Mesendoderm (in vitro differentiated cells): Measurements from ENCODE around the gene TPBGL.
A peak's percentile ranks its signal among the peaks of the same experiment; 100 is the strongest.

Source experiments
- DNase-seq: peaks from one replicate; pipeline ENCODE4 v3.0.0; 2013
- H2AK5ac ChIP-seq: 2 replicates; pipeline ENCODE4 v1.6.1; 2013; ENCODE audit warnings: low read length, inconsistent platforms
- H2BK120ac ChIP-seq: 2 replicates; pipeline ENCODE4 v1.6.1; 2013; ENCODE audit warnings: low read depth, mild to moderate bottlenecking, low read length, moderate library complexity, mixed read lengths
- H2BK15ac ChIP-seq: replicated peaks from 2 replicates; pipeline ENCODE4 v1.6.1; 2013; ENCODE audit warnings: low read depth, mild to moderate bottlenecking, moderate library complexity
- H2BK5ac ChIP-seq: 2 replicates; pipeline ENCODE4 v1.6.1; 2013; ENCODE audit warnings: low read length, inconsistent platforms
- H3K18ac ChIP-seq: 2 replicates; pipeline ENCODE4 v1.6.1; 2013; ENCODE audit warnings: mild to moderate bottlenecking, low read length, mixed read lengths
- H3K23ac ChIP-seq: one replicate; pipeline ENCODE4 v1.6.1; 2013; ENCODE audit warnings: low read length
- H3K27ac ChIP-seq: 2 replicates; pipeline ENCODE4 v1.5.1; 2013; ENCODE audit warnings: low read depth, mild to moderate bottlenecking, inconsistent platforms, low read length, moderate library complexity
- H3K27me3 ChIP-seq: 2 replicates; pipeline ENCODE4 v1.6.1; 2013; ENCODE audit warnings: low read length, control low read depth, mild to moderate bottlenecking, inconsistent platforms; ENCODE audit not compliant: insufficient read depth, poor library complexity
- H3K36me3 ChIP-seq: 2 replicates; pipeline ENCODE4 v1.6.1; 2013; ENCODE audit warnings: low read length, inconsistent platforms; ENCODE audit not compliant: control insufficient read depth, insufficient read depth
- H3K4ac ChIP-seq: one replicate; pipeline ENCODE4 v1.6.1; 2013; ENCODE audit warnings: low read depth, mild to moderate bottlenecking, low read length, moderate library complexity
- H3K4me1 ChIP-seq: 2 replicates; pipeline ENCODE4 v1.6.1; 2013; ENCODE audit warnings: low read depth, low read length, inconsistent platforms; ENCODE audit not compliant: control insufficient read depth
- H3K4me2 ChIP-seq: 2 replicates; pipeline ENCODE4 v1.6.1; 2013; ENCODE audit warnings: low read length
- H3K4me3 ChIP-seq: 2 replicates; pipeline ENCODE4 v1.5.1; 2013; ENCODE audit warnings: mild to moderate bottlenecking, low read length
- H3K56ac ChIP-seq: one replicate; pipeline ENCODE4 v1.6.1; 2013; ENCODE audit warnings: low read length
- H3K79me1 ChIP-seq: 2 replicates; pipeline ENCODE4 v1.6.1; 2013; ENCODE audit warnings: low read length, inconsistent platforms
- H3K79me2 ChIP-seq: 2 replicates; pipeline ENCODE4 v1.6.1; 2013; ENCODE audit warnings: mild to moderate bottlenecking, low read length; ENCODE audit not compliant: control insufficient read depth, insufficient read depth
- H3K9ac ChIP-seq: 2 replicates; pipeline ENCODE4 v1.6.1; 2013; ENCODE audit warnings: low read length, inconsistent platforms
- H4K5ac ChIP-seq: one replicate; pipeline ENCODE4 v1.6.1; 2013; ENCODE audit warnings: low read length
- H4K8ac ChIP-seq: one replicate; pipeline ENCODE4 v1.6.1; 2013; ENCODE audit warnings: low read depth, mild to moderate bottlenecking, control low read depth, low read length, moderate library complexity
- whole genome bisulfite sequencing: extraction: QIAGEN DNeasy Blood & Tissue Kit; methylation state at CpG from one replicate; pipeline ENCODE4 v1.1.7; 2013; ENCODE audit warnings: low lambda C conversion rate, missing lambda C conversion rate; ENCODE audit not compliant: insufficient coverage; ENCODE audit errors: extremely low coverage; 5-methylcytosine and 5-hydroxymethylcytosine counted together

The TPBGL gene

GRCh38 chr11:75239531-75240290, 863 bp upstream of the TPBGL start:
- Histone ChIP-seq H3K56ac (no peak overlapping the region), H2BK15ac (no peak overlapping the region), H3K4me3 (no peak overlapping the region), H4K5ac (no peak overlapping the region), H3K4me1 (no peaks in the 10 kb centered on the region), H2BK5ac (no peak overlapping the region), H3K27me3 (peaks cover 25% of the 10 kb centered on the region), H3K9ac (no peak overlapping the region), H3K18ac (no peak overlapping the region), H3K4me2 (no peak overlapping the region), H2BK120ac (no peak overlapping the region), H3K36me3 (no peaks in the 10 kb centered on the region), H3K23ac (no peak overlapping the region), H3K27ac (no peak overlapping the region), H3K79me2 (no peaks in the 10 kb centered on the region), H2AK5ac (no peak overlapping the region), H3K4ac (no peak overlapping the region), H3K79me1 (no peaks in the 10 kb centered on the region), H4K8ac (no peak overlapping the region)
- no CpG with 5 or more reads among the region's 10 CpGs for WGBS
- no peak for DNase-seq

- no peak overlapping the region for H2AK5ac ChIP-seq
- no peak overlapping the region for H4K5ac ChIP-seq
- H3K79me1 ChIP-seq: no peaks in the 10 kb centered on the region
- no peak overlapping the region for H3K27ac ChIP-seq
- no peak overlapping the region for H3K4ac ChIP-seq
- no peak overlapping the region for H4K8ac ChIP-seq
- peak overlapping the region; percentile 93 for H3K4me2 ChIP-seq
- H3K9ac ChIP-seq: peak overlapping the region; percentile 74
- H2BK15ac ChIP-seq: no peak overlapping the region
- H3K18ac ChIP-seq: no peak overlapping the region
- no CpG with 5 or more reads among the region's 140 CpGs for WGBS
- H3K79me2 ChIP-seq: no peaks in the 10 kb centered on the region
- peak; percentile 90 for DNase-seq
- no peak overlapping the region for H2BK5ac ChIP-seq
- H3K36me3 ChIP-seq: no peaks in the 10 kb centered on the region
- no peak overlapping the region for H2BK120ac ChIP-seq
- H3K56ac ChIP-seq: peak overlapping the region; percentile 91
- H3K23ac ChIP-seq: no peak overlapping the region
- H3K27me3 ChIP-seq: peaks cover 25% of the 10 kb centered on the region
- H3K4me1 ChIP-seq: no peaks in the 10 kb centered on the region
- peak overlapping the region; percentile 48 for H3K4me3 ChIP-seq
These were observed 697 bp downstream of the TPBGL start for GRCh38 chr11:75241036-75241905.

DNA sequence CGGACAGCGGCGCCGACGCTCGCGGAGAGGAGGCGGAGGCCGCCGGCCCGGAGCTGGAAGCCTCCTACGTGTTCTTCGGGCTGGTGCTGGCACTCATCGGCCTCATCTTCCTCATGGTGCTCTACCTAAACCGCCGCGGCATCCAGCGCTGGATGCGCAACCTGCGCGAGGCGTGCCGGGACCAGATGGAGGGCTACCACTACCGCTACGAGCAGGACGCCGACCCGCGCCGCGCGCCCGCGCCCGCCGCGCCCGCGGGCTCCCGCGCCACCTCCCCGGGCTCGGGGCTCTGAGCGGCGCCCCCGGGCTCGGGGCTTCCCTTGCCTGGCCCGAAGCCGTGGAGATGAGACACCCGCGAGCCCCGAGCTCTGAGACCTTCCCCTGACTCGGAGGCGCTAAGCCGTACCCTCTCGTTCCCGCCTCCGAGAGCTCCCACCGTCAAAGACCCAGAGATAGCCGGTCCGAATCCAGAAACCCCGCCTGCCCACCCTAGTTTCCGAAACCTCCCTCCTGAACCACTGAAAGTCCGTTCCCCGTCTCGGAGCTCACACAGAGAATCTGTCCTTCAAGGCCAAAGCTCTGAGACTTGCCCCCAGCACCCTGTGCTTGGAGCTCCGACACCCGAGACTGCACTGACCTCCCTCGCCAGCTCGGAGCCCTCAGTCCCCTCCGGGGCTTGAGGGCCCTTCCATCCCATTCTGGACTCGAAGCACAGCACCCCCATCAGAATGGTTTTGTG, 1.5 kb downstream of the TPBGL start:
- no peak overlapping the region for H3K23ac ChIP-seq
- H3K4me1 ChIP-seq: no peaks in the 10 kb centered on the region
- peak overlapping the region; percentile 74 for H3K56ac ChIP-seq
- H4K5ac ChIP-seq: no peak overlapping the region
- no peaks in the 10 kb centered on the region for H3K79me2 ChIP-seq
- peaks cover 25% of the 10 kb centered on the region for H3K27me3 ChIP-seq
- H3K27ac ChIP-seq: no peak overlapping the region
- no peak overlapping the region for H3K4me3 ChIP-seq
- peak overlapping the region; percentile 84 for H3K4me2 ChIP-seq
- H3K18ac ChIP-seq: no peak overlapping the region
- H3K4ac ChIP-seq: no peak overlapping the region
- H2AK5ac ChIP-seq: no peak overlapping the region
- no peak overlapping the region for H2BK120ac ChIP-seq
- no peak for DNase-seq
- no peak overlapping the region for H2BK5ac ChIP-seq
- H4K8ac ChIP-seq: no peak overlapping the region
- no peak overlapping the region for H2BK15ac ChIP-seq
- no CpG with 5 or more reads among the region's 72 CpGs for WGBS
- peak overlapping the region; percentile 42 for H3K9ac ChIP-seq
- H3K36me3 ChIP-seq: no peaks in the 10 kb centered on the region
- no peaks in the 10 kb centered on the region for H3K79me1 ChIP-seq

DNA sequence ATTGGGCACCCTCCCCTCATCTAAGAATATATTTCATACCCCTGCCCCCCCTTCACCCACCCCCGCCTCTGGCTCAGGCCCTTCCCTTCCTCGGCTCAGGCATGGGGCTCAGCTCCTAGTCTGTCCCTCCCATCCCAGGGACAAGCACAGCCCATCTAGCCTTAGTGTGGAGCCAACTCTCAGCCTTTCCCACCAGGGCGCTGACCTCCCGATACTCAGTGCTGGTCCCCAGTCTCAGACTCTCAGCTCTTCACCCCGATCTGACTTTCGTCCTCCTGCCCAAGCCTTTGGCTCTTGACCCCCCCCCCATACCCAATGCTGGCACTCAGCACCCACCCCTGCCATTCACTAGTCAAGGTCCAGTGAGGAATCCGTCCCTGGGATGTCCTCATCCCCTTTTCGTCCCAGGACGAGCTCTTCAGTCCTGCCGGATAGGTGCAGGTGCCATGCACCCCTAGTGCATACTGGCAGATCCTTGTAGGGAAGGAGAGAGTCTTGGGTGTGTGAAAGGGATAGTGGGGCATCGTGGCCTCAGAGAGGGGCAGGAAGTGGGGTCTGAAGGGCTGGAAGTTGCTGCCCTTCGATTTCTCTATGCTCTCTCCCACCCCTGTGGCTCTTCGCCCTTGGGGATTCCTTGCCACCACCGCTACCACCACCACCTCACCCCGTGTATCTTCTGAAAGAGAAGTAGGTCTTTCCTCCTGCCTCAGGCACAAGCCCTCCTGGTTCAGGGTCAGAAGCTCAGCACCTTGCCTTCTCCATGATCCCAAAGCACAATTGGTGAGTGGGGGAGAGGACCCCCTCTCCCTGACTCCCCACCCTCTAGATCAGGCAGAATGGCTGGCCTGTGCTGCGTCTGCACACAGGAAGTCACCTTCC, 2.4 kb downstream of the TPBGL start:
- no peak overlapping the region for H2AK5ac ChIP-seq

More for the DNA sequence above, 2.4 kb downstream of the TPBGL start:
- no peak overlapping the region for H4K8ac ChIP-seq
- H2BK15ac ChIP-seq: no peak overlapping the region
- H3K23ac ChIP-seq: no peak overlapping the region
- H3K18ac ChIP-seq: no peak overlapping the region
- DNase-seq: no peak
- H4K5ac ChIP-seq: no peak overlapping the region
- H3K79me2 ChIP-seq: no peaks in the 10 kb centered on the region
- H3K4me1 ChIP-seq: no peaks in the 10 kb centered on the region
- H3K4me2 ChIP-seq: no peak overlapping the region
- peaks cover 25% of the 10 kb centered on the region for H3K27me3 ChIP-seq
- no peak overlapping the region for H3K9ac ChIP-seq
- H3K27ac ChIP-seq: no peak overlapping the region
- WGBS: no CpG with 5 or more reads among the region's 16 CpGs
- no peak overlapping the region for H2BK5ac ChIP-seq
- H3K79me1 ChIP-seq: no peaks in the 10 kb centered on the region
- no peak overlapping the region for H3K4me3 ChIP-seq
- H3K36me3 ChIP-seq: no peaks in the 10 kb centered on the region
- H3K4ac ChIP-seq: no peak overlapping the region
- no peak overlapping the region for H3K56ac ChIP-seq
- no peak overlapping the region for H2BK120ac ChIP-seq
